Thoracic aorta (tissue), 2 donors: ENCODE measurements around the gene GORASP2. TPM values are rescaled to one million over a fixed set of nuclear protein-coding genes. Genes with fewer than 3 reads are reported as not detected.

ENCODE experiments used
- ATAC-seq: fragments of 150-250 bp; one replicate; pipeline ENCODE4 v1.8.0; 2017; ENCODE audit warnings: low read depth; ENCODE audit not compliant: insufficient number of reproducible peaks, low FRiP score
- DNase-seq: peaks from one replicate; pipeline ENCODE4 v3.0.0-alpha.2; 2020; ENCODE audit warnings: low spot score
- H3K27ac ChIP-seq, 2 donors: fragments of 200-600 bp; sonication (generic); 1 replicate in 1 of 2; 2 replicates in 1 of 2; pipeline ENCODE4 v1.5.1; 2016; ENCODE audit warnings: mild to moderate bottlenecking in 2 of 2, moderate library complexity in 2 of 2
- H3K27me3 ChIP-seq: fragments of 200-600 bp; sonication (generic); replicated peaks from 2 replicates; pipeline ENCODE4 v1.6.0; 2016; ENCODE audit warnings: mild to moderate bottlenecking; ENCODE audit not compliant: insufficient read depth
- H3K36me3 ChIP-seq: fragments of 200-600 bp; sonication (generic); one replicate; pipeline ENCODE4 v1.5.1; 2016
- H3K4me1 ChIP-seq, 2 donors: fragments of 200-600 bp; sonication (generic); 1 replicate in 1 of 2; 2 replicates in 1 of 2; pipeline versions ENCODE4 v1.5.1 to v1.6.0; 2016; ENCODE audit warnings: low read depth in 2 of 2, mild to moderate bottlenecking in 1 of 2; ENCODE audit not compliant: control insufficient read depth in 1 of 2
- H3K4me3 ChIP-seq: fragments of 200-600 bp; sonication (generic); 2 replicates; pipeline ENCODE4 v1.5.1; 2016; ENCODE audit warnings: mild to moderate bottlenecking
- H3K9me3 ChIP-seq: fragments of 200-600 bp; sonication (generic); 2 replicates; pipeline ENCODE4 v1.5.1; 2016
- CTCF ChIP-seq: fragments of 200-600 bp; sonication (generic); IDR thresholded peaks from one replicate; pipeline ENCODE4 v1.5.1; 2019; ENCODE audit warnings: antibody characterized with exemption
- total RNA-seq, 2 donors: library from RNA; depleted of rRNA; stranded (reverse); fragments of >200 nt; gene quantifications; one replicate each; pipeline versions ENCODE4 v1.1.0 to v1.2.3, GENCODE V29; 2016

GORASP2 gene
- total RNA-seq, 2 donors from 2014 or later, result 46.3 to 50.9 TPM

GRCh38 chr2:170949415-170949814, 20.4 kb downstream of the GORASP2 start:
- no peak for ATAC-seq
- Histone ChIP-seq H3K9me3 (no peaks in the 10 kb centered on the region), H3K27ac (no peak overlapping the region), H3K4me1 (peaks cover 0 to 9% of the 10 kb centered on the region in 2 donors), H3K36me3 (peaks cover 38% of the 10 kb centered on the region), H3K4me3 (no peak overlapping the region), H3K27me3 (no peaks in the 10 kb centered on the region)
- no peak for TF ChIP-seq CTCF
- no peak for DNase-seq

GRCh38 chr2:170950221-170950761, 21.2 kb downstream of the GORASP2 start:
- no peak for ATAC-seq
- H3K9me3 ChIP-seq, result no peaks in the 10 kb centered on the region
- no peaks in the 10 kb centered on the region for H3K27me3 ChIP-seq
- H3K36me3 ChIP-seq, result peaks cover 45% of the 10 kb centered on the region
- TF ChIP-seq CTCF, result no peak
- no peak overlapping the region for H3K27ac ChIP-seq
- H3K4me3 ChIP-seq, result no peak overlapping the region
- H3K4me1 ChIP-seq, result no peaks in the 10 kb centered on the region
- DNase-seq, result no peak

GRCh38 chr2:170953941-170954340, 24.9 kb downstream of the GORASP2 start:
- no peak overlapping the region for H3K27ac ChIP-seq
- no peaks in the 10 kb centered on the region for H3K27me3 ChIP-seq
- peaks cover 53% of the 10 kb centered on the region for H3K36me3 ChIP-seq
- TF ChIP-seq CTCF, result no peak
- no peak overlapping the region for H3K4me3 ChIP-seq
- DNase-seq (no peak), ATAC-seq (no peak)
- H3K4me1 ChIP-seq, result no peaks in the 10 kb centered on the region
- H3K9me3 ChIP-seq, result no peaks in the 10 kb centered on the region

- H3K27me3 ChIP-seq, result no peaks in the 10 kb centered on the region
- ATAC-seq (no peak), DNase-seq (no peak)
- no peak for TF ChIP-seq CTCF
- no peaks in the 10 kb centered on the region for H3K9me3 ChIP-seq
- H3K36me3 ChIP-seq, result peaks cover 52% of the 10 kb centered on the region
- H3K4me3 ChIP-seq, result no peak overlapping the region
- no peak overlapping the region for H3K27ac ChIP-seq
- H3K4me1 ChIP-seq, result peaks cover 0 to 7% of the 10 kb centered on the region in 2 donors
Measured at GRCh38 chr2:170963386-170963785, 34.3 kb downstream of the GORASP2 start.

GRCh38 chr2:170965446-170966225, 36.6 kb downstream of the GORASP2 start:
- no peak overlapping the region for H3K27ac ChIP-seq
- H3K4me1 ChIP-seq, result peaks cover 0 to 7% of the 10 kb centered on the region in 2 donors
- H3K4me3 ChIP-seq, result no peak overlapping the region
- TF ChIP-seq CTCF, result no peak
- peaks cover 52% of the 10 kb centered on the region for H3K36me3 ChIP-seq
- no peak for ATAC-seq
- no peak for DNase-seq
- H3K27me3 ChIP-seq, result no peaks in the 10 kb centered on the region
- no peaks in the 10 kb centered on the region for H3K9me3 ChIP-seq
